ENCODE measurements around the gene SUPT20H.

Gene SUPT20H

DNA sequence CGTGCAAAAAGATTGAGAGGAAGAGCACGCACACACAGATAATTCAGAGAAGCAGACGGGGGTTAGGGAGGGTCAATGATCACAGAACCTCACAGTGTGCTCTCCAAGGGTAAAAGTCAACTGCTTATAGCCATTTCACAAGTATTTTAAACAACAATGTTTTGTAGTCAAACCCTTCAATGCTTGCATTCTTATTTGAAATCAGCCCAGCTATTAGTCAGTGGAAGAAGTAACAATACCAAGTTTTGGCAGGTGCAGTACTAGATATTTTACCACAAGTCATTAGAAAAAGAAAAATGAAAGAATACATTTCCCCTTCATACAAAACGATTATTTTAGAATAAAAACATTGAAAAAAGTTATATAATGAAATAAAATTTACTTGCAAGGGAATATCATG is 43.4 kb upstream of the SUPT20H start:
- no peak for TF ChIP-seq CTCF (conservative IDR thresholded peaks at IDR 0.05; ENCODE audit: low read depth, low read length)
- no peak overlapping the region for H3K4me3 ChIP-seq (ENCODE audit: low read length)
- DNase-seq (ENCODE audit: low read depth), result no peak

DNA sequence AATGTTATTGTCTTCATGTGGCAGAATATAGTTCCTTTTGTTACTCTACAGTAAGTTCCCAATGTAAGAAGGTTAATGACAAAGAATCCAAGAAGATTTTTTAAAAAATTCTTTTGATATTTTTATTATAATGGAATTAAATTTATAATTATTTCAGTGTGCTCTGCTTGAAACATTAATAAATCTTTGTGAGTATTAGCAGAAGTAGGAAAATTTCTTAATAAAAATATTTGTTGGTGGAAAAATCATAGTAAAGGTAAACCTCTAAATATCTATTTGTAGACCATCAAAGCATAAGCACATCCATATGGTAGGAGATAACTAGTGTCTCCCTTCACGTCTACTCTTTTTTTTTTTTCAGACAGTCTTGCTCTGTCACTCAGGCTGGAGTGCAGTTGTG is 41.7 kb upstream of the SUPT20H start:
- no peak overlapping the region for H3K4me3 ChIP-seq (ENCODE audit: low read length)
- TF ChIP-seq CTCF (conservative IDR thresholded peaks at IDR 0.05; ENCODE audit: low read depth, low read length), result no peak
- DNase-seq (ENCODE audit: low read depth), result no peak

- DNase-seq (ENCODE audit: low read depth), result no peak
- no peak for TF ChIP-seq CTCF (conservative IDR thresholded peaks at IDR 0.05; ENCODE audit: low read depth, low read length)
- no peak overlapping the region for H3K4me3 ChIP-seq (ENCODE audit: low read length)
Measured at GRCh38 chr13:37100731-37101130, 41.2 kb upstream of the SUPT20H start.

DNA sequence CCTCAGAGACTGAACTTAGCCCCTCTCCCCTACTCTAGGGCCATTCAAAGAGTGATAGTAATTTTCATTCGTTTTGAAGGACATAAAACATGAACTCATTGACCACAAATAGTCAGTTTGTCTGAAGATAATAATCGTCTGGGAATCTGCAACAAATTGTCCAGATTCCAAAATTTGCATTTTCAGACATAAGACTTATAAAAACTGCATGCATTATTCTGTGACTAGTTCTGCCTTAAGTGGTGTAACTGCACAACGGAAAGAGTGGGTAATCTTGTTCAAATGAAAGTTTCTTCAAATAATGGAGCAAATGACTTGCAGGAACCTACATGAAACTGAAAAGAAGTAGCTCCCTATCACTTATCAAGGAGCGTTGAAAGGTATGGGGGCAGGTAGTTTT is 37.6 kb upstream of the SUPT20H start:
- no peak overlapping the region for H3K4me3 ChIP-seq (ENCODE audit: low read length)
- no peak for TF ChIP-seq CTCF (conservative IDR thresholded peaks at IDR 0.05; ENCODE audit: low read depth, low read length)
- DNase-seq (ENCODE audit: low read depth), result no peak

- no peak for TF ChIP-seq CTCF (conservative IDR thresholded peaks at IDR 0.05; ENCODE audit: low read depth, low read length)
- DNase-seq (ENCODE audit: low read depth), result no peak
- H3K4me3 ChIP-seq (ENCODE audit: low read length), result no peak overlapping the region
Measured at GRCh38 chr13:37094840-37095239, 35.4 kb upstream of the SUPT20H start.

DNA sequence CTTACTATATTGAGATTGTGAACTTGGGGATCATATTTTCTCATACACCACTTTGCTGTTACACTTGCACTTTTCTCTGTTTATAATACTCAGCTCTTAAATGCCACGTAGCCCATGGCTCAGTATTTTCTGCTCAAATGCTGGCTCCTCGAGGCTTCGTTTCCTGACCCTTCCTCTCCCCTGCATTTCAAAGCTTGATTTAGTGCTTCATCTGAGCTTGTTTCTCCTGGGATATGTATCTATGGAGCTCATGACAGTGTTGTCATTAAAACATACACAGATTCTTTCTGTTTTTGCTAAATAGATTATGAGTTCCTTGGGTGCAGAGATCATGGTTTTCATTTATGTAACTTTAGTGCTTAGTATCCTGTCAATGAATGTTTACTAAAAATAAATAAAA is 34.6 kb upstream of the SUPT20H start:
- no peak for TF ChIP-seq CTCF (conservative IDR thresholded peaks at IDR 0.05; ENCODE audit: low read depth, low read length)
- no peak for DNase-seq (ENCODE audit: low read depth)
- H3K4me3 ChIP-seq (ENCODE audit: low read length), result no peak overlapping the region

DNA sequence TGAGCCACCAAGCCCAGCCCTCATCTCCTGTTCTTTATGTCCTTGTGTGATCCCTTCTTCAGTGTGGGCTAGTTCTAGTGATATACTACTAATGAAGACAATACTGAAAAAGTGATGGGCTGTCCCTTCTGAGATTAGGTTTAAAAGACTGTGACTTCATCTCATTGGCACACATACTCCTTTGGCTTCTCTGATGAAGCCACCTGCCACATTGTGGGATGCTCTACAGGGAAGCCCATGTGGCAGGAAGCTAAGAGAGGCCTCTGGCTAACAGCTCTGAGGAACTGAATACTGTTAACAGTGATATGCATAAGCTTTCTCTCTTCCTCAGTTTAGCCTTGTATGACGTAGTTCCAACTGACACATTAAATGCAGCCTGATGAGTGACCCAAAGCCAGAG is 32.3 kb upstream of the SUPT20H start:
- no peak overlapping the region for H3K4me3 ChIP-seq (ENCODE audit: low read length)
- TF ChIP-seq CTCF (conservative IDR thresholded peaks at IDR 0.05; ENCODE audit: low read depth, low read length), result no peak
- no peak for DNase-seq (ENCODE audit: low read depth)

Data from retinal pigment epithelial cell (primary cell).